Endothelial cell (in vitro differentiated cells): ENCODE data around the gene CHST8. TPM values are rescaled to one million over a fixed set of nuclear protein-coding genes. Genes with fewer than 3 reads are reported as not detected.

Experiments
- DNase-seq: peaks from one replicate; pipeline ENCODE4 v3.0.0; 2021; ENCODE audit warnings: low spot score
- H3K27ac Mint-ChIP-seq: one replicate; pipeline ENCODE4 v1.8.0; 2021; ENCODE audit warnings: mixed read lengths, inconsistent platforms; ENCODE audit not compliant: unreplicated experiment
- H3K27me3 Mint-ChIP-seq: one replicate; pipeline ENCODE4 v1.8.0; 2021; ENCODE audit warnings: mild to moderate bottlenecking, moderate library complexity, mixed read lengths, inconsistent platforms; ENCODE audit not compliant: unreplicated experiment
- H3K36me3 Mint-ChIP-seq: one replicate; pipeline ENCODE4 v1.8.0; 2021; ENCODE audit warnings: mild to moderate bottlenecking, low read depth, mixed read lengths, inconsistent platforms; ENCODE audit not compliant: unreplicated experiment
- H3K4me1 Mint-ChIP-seq: one replicate; pipeline ENCODE4 v1.8.0; 2021; ENCODE audit warnings: mild to moderate bottlenecking, mixed read lengths, inconsistent platforms; ENCODE audit not compliant: unreplicated experiment
- H3K4me3 Mint-ChIP-seq: one replicate; pipeline ENCODE4 v1.8.0; 2021; ENCODE audit warnings: mild to moderate bottlenecking, mixed read lengths, inconsistent platforms; ENCODE audit not compliant: unreplicated experiment
- H3K9me3 Mint-ChIP-seq: one replicate; pipeline ENCODE4 v1.8.0; 2021; ENCODE audit warnings: mixed read lengths, inconsistent platforms; ENCODE audit not compliant: unreplicated experiment
- total RNA-seq: library from RNA; stranded (reverse); fragmentation: NEBNext Ultra II Directional; extraction: Animal tissue kit (Norgen Biotek cat#: 25700); gene quantifications from one replicate; pipeline ENCODE4 v1.2.1, GENCODE V29; 2021; ENCODE audit not compliant: unreplicated experiment
- TF ChIP-seq, protein P1 (sequence below): fragments of 200-600 bp; sonication (generic); IDR thresholded peaks from one replicate; pipeline ENCODE4 v1.5.0; 2021; ENCODE audit warnings: antibody characterized with exemption; ENCODE audit not compliant: unreplicated experiment

CHST8 gene
- total RNA-seq, 1 donor from 2014 or later, result 0.54 TPM

GRCh38 chr19:33580026-33580644, 41.6 kb upstream of the CHST8 start:
- H3K4me3 Mint-ChIP-seq, result no peak overlapping the region
- TF ChIP-seq, protein P1, sequence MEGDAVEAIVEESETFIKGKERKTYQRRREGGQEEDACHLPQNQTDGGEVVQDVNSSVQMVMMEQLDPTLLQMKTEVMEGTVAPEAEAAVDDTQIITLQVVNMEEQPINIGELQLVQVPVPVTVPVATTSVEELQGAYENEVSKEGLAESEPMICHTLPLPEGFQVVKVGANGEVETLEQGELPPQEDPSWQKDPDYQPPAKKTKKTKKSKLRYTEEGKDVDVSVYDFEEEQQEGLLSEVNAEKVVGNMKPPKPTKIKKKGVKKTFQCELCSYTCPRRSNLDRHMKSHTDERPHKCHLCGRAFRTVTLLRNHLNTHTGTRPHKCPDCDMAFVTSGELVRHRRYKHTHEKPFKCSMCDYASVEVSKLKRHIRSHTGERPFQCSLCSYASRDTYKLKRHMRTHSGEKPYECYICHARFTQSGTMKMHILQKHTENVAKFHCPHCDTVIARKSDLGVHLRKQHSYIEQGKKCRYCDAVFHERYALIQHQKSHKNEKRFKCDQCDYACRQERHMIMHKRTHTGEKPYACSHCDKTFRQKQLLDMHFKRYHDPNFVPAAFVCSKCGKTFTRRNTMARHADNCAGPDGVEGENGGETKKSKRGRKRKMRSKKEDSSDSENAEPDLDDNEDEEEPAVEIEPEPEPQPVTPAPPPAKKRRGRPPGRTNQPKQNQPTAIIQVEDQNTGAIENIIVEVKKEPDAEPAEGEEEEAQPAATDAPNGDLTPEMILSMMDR, result no peak
- H3K9me3 Mint-ChIP-seq, result peaks cover 4% of the 10 kb centered on the region
- H3K4me1 Mint-ChIP-seq, result no peaks in the 10 kb centered on the region
- H3K27ac Mint-ChIP-seq, result no peak overlapping the region
- H3K36me3 Mint-ChIP-seq, result no peaks in the 10 kb centered on the region
- DNase-seq, result no peak
- peaks cover 13% of the 10 kb centered on the region for H3K27me3 Mint-ChIP-seq

GRCh38 chr19:33580645-33581037, 41.1 kb upstream of the CHST8 start:
- Mint-ChIP-seq H3K27me3 (peaks cover 13% of the 10 kb centered on the region), H3K4me1 (no peaks in the 10 kb centered on the region), H3K4me3 (no peak overlapping the region), H3K36me3 (no peaks in the 10 kb centered on the region), H3K27ac (no peak overlapping the region), H3K9me3 (peaks cover 4% of the 10 kb centered on the region)
- DNase-seq, result no peak
- TF ChIP-seq, protein P1, result no peak

GRCh38 chr19:33582914-33583313, 38.8 kb upstream of the CHST8 start:
- Mint-ChIP-seq H3K27ac (no peak overlapping the region), H3K36me3 (peaks cover 3% of the 10 kb centered on the region), H3K4me3 (no peak overlapping the region), H3K27me3 (peaks cover 11% of the 10 kb centered on the region), H3K9me3 (peaks cover 4% of the 10 kb centered on the region), H3K4me1 (no peaks in the 10 kb centered on the region)
- no peak for DNase-seq
- TF ChIP-seq, protein P1, result no peak

GRCh38 chr19:33587150-33587549, 34.6 kb upstream of the CHST8 start:
- peaks cover 3% of the 10 kb centered on the region for H3K27me3 Mint-ChIP-seq
- no peaks in the 10 kb centered on the region for H3K4me1 Mint-ChIP-seq
- peaks cover 3% of the 10 kb centered on the region for H3K36me3 Mint-ChIP-seq
- TF ChIP-seq, protein P1, result no peak
- peaks cover 4% of the 10 kb centered on the region for H3K9me3 Mint-ChIP-seq
- no peak overlapping the region for H3K4me3 Mint-ChIP-seq
- no peak overlapping the region for H3K27ac Mint-ChIP-seq
- DNase-seq, result no peak

DNA sequence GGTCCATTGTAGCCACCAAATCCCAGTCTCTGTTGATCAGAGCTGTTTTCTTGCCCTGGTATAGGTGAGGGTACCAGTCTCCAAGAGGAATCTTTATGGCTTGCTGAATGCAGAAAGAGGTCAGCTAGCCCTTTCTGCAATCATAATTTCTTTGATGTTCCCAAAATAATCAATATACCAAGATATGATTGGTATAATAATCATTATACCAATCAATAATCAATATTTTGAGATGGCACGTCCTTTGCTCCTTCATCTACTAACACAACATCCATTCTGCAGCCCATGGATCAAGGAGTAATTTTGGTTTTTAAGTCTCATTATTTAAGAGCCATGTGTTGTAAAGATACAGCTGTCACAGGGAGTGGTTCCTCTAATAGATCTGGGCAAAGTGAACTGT, 31.5 kb upstream of the CHST8 start:
- TF ChIP-seq, protein P1, result no peak
- peaks cover 3% of the 10 kb centered on the region for H3K36me3 Mint-ChIP-seq
- no peak overlapping the region for H3K4me3 Mint-ChIP-seq
- DNase-seq, result no peak
- H3K9me3 Mint-ChIP-seq, result peaks cover 9% of the 10 kb centered on the region
- no peaks in the 10 kb centered on the region for H3K27me3 Mint-ChIP-seq
- peaks cover 2% of the 10 kb centered on the region for H3K4me1 Mint-ChIP-seq
- H3K27ac Mint-ChIP-seq, result no peak overlapping the region
